RWPE2 (cell line): ENCODE measurements around the gene TFAP2E.
"Not testable (repeated sequence)": the region's sequence is repeated elsewhere in the genome, so short reads cannot be mapped to it uniquely, and the experiment has no call there.

ENCODE experiments used
- ATAC-seq: fragments of 200-7000 bp; cut with Tn5 transposase; 3 replicates; pipeline ENCODE4 v1.9.1; 2021; ENCODE audit warnings: low read depth
- DNase-seq: peaks from one replicate; pipeline ENCODE4 v3.0.0-alpha.2; 2020; ENCODE audit warnings: low spot score
- H3K27ac ChIP-seq: fragments of 450-650 bp; 2 replicates; pipeline ENCODE4 v1.5.1; 2017; ENCODE audit warnings: mild to moderate bottlenecking; ENCODE audit not compliant: poor library complexity, severe bottlenecking
- H3K27me3 ChIP-seq: fragments of 250-450 bp; sonication (Bioruptor Pico); 2 replicates; pipeline ENCODE4 v1.5.1; 2021; ENCODE audit warnings: mild to moderate bottlenecking, moderate library complexity; ENCODE audit not compliant: insufficient read depth, poor library complexity, severe bottlenecking
- H3K36me3 ChIP-seq: fragments of 250-450 bp; sonication (Bioruptor Pico); 2 replicates; pipeline ENCODE4 v1.5.1; 2020; ENCODE audit warnings: low read depth, mild to moderate bottlenecking, moderate library complexity
- H3K4me1 ChIP-seq: fragments of 250-450 bp; sonication (Bioruptor Pico); 2 replicates; pipeline ENCODE4 v1.5.1; 2021; ENCODE audit warnings: mild to moderate bottlenecking, moderate library complexity; ENCODE audit not compliant: insufficient read depth, poor library complexity, severe bottlenecking
- H3K4me3 ChIP-seq: fragments of 250-450 bp; sonication (Bioruptor Pico); 2 replicates; pipeline ENCODE4 v1.5.1; 2021; ENCODE audit warnings: mild to moderate bottlenecking, moderate library complexity; ENCODE audit not compliant: severe bottlenecking
- H3K9me3 ChIP-seq: fragments of 250-450 bp; sonication (Bioruptor Pico); 2 replicates; pipeline ENCODE4 v1.5.1; 2021; ENCODE audit warnings: mild to moderate bottlenecking, moderate library complexity; ENCODE audit not compliant: severe bottlenecking
- TF ChIP-seq, protein P1 (sequence below): fragments of 450-650 bp; IDR thresholded peaks from one replicate; pipeline ENCODE4 v1.5.1; 2017; ENCODE audit warnings: mild to moderate bottlenecking, moderate library complexity; ENCODE audit not compliant: poor library complexity, severe bottlenecking

The TFAP2E gene

DNA sequence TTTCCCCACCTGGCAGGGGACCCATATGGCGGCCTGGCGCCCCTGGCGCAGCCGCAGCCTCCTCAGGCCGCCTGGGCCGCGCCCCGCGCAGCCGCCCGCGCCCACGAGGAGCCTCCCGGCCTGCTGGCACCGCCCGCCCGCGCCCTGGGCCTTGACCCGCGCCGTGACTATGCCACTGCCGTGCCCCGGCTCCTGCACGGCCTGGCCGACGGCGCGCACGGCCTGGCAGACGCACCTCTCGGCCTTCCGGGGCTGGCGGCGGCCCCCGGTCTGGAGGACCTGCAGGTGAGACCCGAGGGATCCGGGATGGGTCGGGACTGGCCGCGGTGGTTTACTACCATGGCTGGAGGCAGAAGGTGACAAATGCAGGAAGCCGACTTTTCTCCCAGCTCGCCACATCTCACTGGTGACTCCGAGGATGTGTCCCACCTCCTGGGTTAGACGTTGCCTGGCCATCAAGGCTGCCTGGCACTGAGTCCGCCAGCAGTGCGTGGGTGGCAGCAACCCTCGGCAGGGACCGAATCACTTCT is 1.1 kb downstream of the TFAP2E start:
- no peaks in the 10 kb centered on the region for H3K36me3 ChIP-seq
- no peak overlapping the region for H3K4me3 ChIP-seq
- ATAC-seq = no peak
- TF ChIP-seq, protein P1, sequence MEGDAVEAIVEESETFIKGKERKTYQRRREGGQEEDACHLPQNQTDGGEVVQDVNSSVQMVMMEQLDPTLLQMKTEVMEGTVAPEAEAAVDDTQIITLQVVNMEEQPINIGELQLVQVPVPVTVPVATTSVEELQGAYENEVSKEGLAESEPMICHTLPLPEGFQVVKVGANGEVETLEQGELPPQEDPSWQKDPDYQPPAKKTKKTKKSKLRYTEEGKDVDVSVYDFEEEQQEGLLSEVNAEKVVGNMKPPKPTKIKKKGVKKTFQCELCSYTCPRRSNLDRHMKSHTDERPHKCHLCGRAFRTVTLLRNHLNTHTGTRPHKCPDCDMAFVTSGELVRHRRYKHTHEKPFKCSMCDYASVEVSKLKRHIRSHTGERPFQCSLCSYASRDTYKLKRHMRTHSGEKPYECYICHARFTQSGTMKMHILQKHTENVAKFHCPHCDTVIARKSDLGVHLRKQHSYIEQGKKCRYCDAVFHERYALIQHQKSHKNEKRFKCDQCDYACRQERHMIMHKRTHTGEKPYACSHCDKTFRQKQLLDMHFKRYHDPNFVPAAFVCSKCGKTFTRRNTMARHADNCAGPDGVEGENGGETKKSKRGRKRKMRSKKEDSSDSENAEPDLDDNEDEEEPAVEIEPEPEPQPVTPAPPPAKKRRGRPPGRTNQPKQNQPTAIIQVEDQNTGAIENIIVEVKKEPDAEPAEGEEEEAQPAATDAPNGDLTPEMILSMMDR = no peak
- H3K4me1 ChIP-seq = no peaks in the 10 kb centered on the region
- H3K27ac ChIP-seq = no peak overlapping the region
- no peaks in the 10 kb centered on the region for H3K9me3 ChIP-seq
- DNase-seq = no peak
- no peaks in the 10 kb centered on the region for H3K27me3 ChIP-seq

DNA sequence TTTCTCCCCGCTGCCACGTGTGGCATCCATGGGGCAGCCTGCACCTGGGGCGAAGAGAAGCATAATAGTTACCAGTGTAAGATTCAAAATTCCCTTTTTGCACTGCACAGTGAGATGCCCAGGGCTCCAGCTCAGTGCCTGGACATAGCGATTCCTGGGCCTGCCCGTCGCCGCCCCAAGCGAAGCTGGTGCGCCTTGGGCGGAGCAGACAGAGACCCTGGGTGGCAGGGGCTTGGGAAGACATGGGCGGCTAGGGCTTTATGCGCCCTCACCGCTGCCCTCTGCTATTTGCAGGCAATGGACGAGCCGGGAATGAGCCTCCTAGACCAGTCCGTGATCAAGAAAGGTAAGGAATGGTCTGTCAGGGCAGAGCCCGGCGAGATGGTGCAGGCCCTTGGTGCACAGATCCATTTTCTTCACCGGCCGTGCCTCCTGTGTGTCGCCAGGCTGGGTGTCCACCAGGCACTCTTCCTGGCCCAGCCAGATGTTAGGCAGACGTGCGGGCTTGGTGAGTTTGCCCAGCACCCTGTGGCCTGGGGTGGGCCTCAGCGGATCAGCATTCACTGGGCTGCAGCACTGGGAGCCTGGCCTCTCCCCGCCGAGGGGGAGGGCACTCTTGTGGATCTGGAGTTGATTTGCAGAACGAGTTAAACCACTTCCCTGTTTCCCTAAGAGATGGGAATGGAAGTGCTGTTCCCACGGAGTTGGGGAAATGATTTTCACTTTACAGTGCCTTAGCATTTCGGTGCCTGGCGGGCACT is 1.7 kb downstream of the TFAP2E start:
- Histone ChIP-seq H3K27me3 (no peaks in the 10 kb centered on the region), H3K27ac (no peak overlapping the region), H3K36me3 (no peaks in the 10 kb centered on the region), H3K4me1 (no peaks in the 10 kb centered on the region), H3K4me3 (no peak overlapping the region), H3K9me3 (no peaks in the 10 kb centered on the region)
- TF ChIP-seq, protein P1 = no peak
- ATAC-seq = no peak
- DNase-seq = no peak

DNA sequence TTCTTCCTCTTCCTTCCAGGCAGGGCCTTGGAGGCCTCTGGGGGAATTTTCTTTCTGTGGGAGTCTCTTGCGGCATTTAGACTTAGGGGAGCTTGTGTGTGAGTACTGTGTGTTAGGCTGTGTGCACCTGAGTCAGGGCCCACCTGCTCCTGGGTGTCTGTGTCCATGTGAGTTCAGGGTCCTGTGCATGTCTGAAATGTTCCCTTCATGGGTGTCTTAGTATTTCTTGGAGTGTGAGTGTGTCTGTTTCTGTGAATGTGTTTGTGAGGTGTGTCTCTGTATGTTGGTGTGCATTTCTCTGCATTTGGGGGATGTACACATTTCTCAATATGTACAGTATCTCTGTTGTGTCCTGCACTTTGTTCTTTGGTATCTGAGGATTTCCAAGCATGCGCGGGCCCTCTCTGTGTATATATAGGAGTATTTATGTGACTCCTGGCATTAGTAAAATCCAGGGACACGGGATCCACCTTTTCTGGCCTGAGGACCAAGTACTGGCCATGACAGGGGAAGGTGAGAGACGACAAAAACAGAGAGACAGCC is 2.4 kb downstream of the TFAP2E start:
- DNase-seq (no peak), ATAC-seq (no peak)
- TF ChIP-seq, protein P1 = no peak
- Histone ChIP-seq H3K9me3 (no peaks in the 10 kb centered on the region), H3K27me3 (no peaks in the 10 kb centered on the region), H3K4me1 (no peaks in the 10 kb centered on the region), H3K27ac (no peak overlapping the region), H3K4me3 (no peak overlapping the region), H3K36me3 (no peaks in the 10 kb centered on the region)

DNA sequence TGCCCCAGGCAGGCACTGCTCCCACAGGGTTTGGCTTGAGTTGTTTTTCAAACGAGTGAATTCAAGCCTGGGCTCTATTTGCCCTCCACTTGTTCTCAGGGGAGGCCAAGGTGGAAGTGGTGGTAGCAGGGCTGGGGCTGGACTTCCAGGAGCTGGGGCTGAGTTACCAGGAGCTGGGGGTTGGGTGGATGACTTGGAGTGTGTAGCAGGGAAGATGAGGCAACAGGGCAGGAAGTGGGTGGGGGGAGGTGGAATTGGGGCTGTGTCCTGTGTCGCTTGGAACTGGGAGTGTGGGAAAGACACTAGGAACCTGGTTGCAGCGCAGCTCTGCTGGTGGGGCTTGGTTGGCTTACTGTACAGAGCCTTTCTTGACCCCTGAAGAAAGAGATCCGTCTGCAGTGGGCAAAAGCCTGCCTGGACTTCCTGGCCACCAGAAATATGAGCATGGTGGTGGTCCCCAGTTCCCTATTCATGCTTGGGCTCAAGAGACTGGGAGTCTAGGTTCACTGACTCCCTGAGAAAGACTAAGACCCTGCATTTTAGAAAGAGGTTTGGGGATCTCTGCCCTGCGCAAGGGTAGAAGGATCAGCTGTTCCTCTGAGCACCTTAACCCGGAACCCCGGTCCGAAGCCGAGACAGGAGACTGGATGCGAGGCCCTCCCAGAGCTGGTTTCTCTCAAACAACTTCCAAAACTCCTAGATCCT is 3.1 kb downstream of the TFAP2E start:
- TF ChIP-seq, protein P1 = no peak
- Histone ChIP-seq H3K27me3 (no peaks in the 10 kb centered on the region), H3K4me1 (no peaks in the 10 kb centered on the region), H3K27ac (no peak overlapping the region), H3K9me3 (no peaks in the 10 kb centered on the region), H3K4me3 (no peak overlapping the region), H3K36me3 (no peaks in the 10 kb centered on the region)
- no peak for ATAC-seq
- DNase-seq = no peak

DNA sequence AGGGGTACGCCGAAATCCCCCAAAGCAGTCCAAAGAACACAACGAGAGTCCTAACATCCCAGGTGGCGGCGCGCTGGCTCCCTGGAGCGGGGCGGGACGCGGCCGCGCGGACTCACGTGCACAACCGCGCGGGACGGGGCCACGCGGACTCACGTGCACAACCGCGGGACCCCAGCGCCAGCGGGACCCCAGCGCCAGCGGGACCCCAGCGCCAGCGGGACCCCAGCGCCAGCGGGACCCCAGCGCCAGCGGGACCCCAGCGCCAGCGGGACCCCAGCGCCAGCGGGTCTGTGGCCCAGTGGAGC is 3.6 kb downstream of the TFAP2E start:
- not testable (repeated sequence) for H3K27ac ChIP-seq, DNase-seq, H3K36me3 ChIP-seq, H3K27me3 ChIP-seq, H3K4me1 ChIP-seq, H3K4me3 ChIP-seq, ATAC-seq, H3K9me3 ChIP-seq
